ENCODE data around the gene HLCS. TPM values are rescaled to one million over a fixed set of nuclear protein-coding genes. Genes with fewer than 3 reads are reported as not detected.
A peak's percentile ranks its signal among the peaks of the same experiment; 100 is the strongest.

Gene HLCS
- total and polyA plus RNA-seq, 2 of the 8 experiments (the other 6 are each of a cell fraction or from before 2014, with no cell fraction given): 4.7 to 12.2 TPM

GRCh38 chr21:36820176-36821031 is 146.1 kb downstream of the HLCS start:
- H3K9me3 ChIP-seq (ENCODE audit: insufficient read depth in 2 of 2, low read depth in 1 of 2, low read length in 1 of 2): no peaks in the 10 kb centered on the region
- peak overlapping the region; percentile 6 for H3K56ac ChIP-seq (replicated peaks; ENCODE audit: insufficient read length, low read depth, low read length)
- no peak overlapping the region for H3K27ac ChIP-seq (ENCODE audit: low read depth, low read length)
- peak overlapping the region; percentile 4 to 41; a peak in 3 of 4 replicates for H3K4me2 ChIP-seq (ENCODE audit: insufficient read depth in 1 of 2, low read depth in 2 of 2, low read length in 2 of 2)
- no peak overlapping the region; the same call in 1 of the 2 replicates for H2AK5ac ChIP-seq (ENCODE audit: low read depth, low read length)
- no peak overlapping the region for H3K4ac ChIP-seq (replicated peaks; ENCODE audit: insufficient read length, low read depth, low read length)
- POLR2A ChIA-PET (ENCODE audit: partially characterized antibody): no interaction called here
- CTCF ChIA-PET (ENCODE audit: partially characterized antibody): interaction anchor here (1.0 to 1.8 kb wide), 7 partner anchors 9 to 678 kb away, joined by 3 to 5 read pairs (median 3); no protein-coding TSS in a partner anchor
- H3K14ac ChIP-seq (ENCODE audit: insufficient read length): no peak overlapping the region
- H3K9ac ChIP-seq (replicated peaks in 1 of 4; ENCODE audit: extremely low read depth in 1 of 4, low read depth in 3 of 4, low read length in 3 of 4): no peak overlapping the region
- H4K91ac ChIP-seq (replicated peaks; ENCODE audit: insufficient read length, low read length): no peak overlapping the region
- peak overlapping the region in 1 of 4 experiments; percentile 28; a peak in 2 of 8 replicates for H3K4me3 ChIP-seq (ENCODE audit: extremely low read depth in 1 of 4, insufficient read depth in 2 of 4, low read depth in 3 of 4, low read length in 4 of 4)
- 69% methylated on average over 27 of the region's 27 CpGs; no CpG with 5 or more reads in 1 of the 2 experiments for WGBS, 2 experiments (ENCODE audit: extremely low coverage in 1 of 2, insufficient coverage in 1 of 2, insufficient read length in 1 of 2, insufficient replicate concordance in 2 of 2, low coverage in 1 of 2, low lambda C conversion rate in 2 of 2, missing lambda C conversion rate in 1 of 2)
- H3K4me1 ChIP-seq (replicated peaks in 1 of 4; ENCODE audit: control insufficient read depth in 3 of 4, insufficient read depth in 4 of 4, low read length in 3 of 4): peaks cover 0 to 10% (median 8%) of the 10 kb centered on the region in 4 experiments; a peak in 6 of 7 replicates
- peak; percentile 21 to 81 for DNase-seq (ENCODE audit: low read depth in 1 of 2, low spot score in 2 of 2)
- H2BK5ac ChIP-seq (ENCODE audit: low read depth, low read length): peak overlapping the region; percentile 38; the same call in 1 of the 2 replicates
- no peak overlapping the region for H3K23ac ChIP-seq (ENCODE audit: insufficient read length)
- peak overlapping the region; percentile 63 for H3K18ac ChIP-seq (ENCODE audit: extremely low read depth, low read length)
- H4K20me1 ChIP-seq (replicated peaks in 1 of 2; ENCODE audit: control insufficient read depth in 1 of 2, insufficient read depth in 2 of 2, low read length in 2 of 2): peaks cover 0 to 2% of the 10 kb centered on the region in 2 experiments
- no peak overlapping the region for H4K5ac ChIP-seq (ENCODE audit: insufficient read length, low read depth, low read length)
- H2BK20ac ChIP-seq (ENCODE audit: low read length): no peak overlapping the region; the same call in 1 of the 2 replicates
- no peaks in the 10 kb centered on the region for H3K79me1 ChIP-seq (ENCODE audit: low read depth, low read length)
- no peaks in the 10 kb centered on the region for H3K27me3 ChIP-seq (replicated peaks in 1 of 4; ENCODE audit: control insufficient read depth in 3 of 4, extremely low read depth in 1 of 4, insufficient read depth in 3 of 4, low read length in 3 of 4)
- H2BK120ac ChIP-seq (replicated peaks; ENCODE audit: low read depth, low read length): peak overlapping the region; percentile 25
- no peak for FAIRE-seq
- H3K79me2 ChIP-seq (ENCODE audit: control insufficient read depth in 1 of 2, insufficient read depth in 2 of 2, low read length in 2 of 2): no peaks in the 10 kb centered on the region
- peak overlapping the region; percentile 41; the same call in 1 of the 2 replicates for H2BK15ac ChIP-seq (ENCODE audit: low read length)
- H3K36me3 ChIP-seq (ENCODE audit: control insufficient read depth in 2 of 4, insufficient read depth in 4 of 4, low read length in 3 of 4): no peaks in the 10 kb centered on the region
- H3K23me2 ChIP-seq (ENCODE audit: low read depth, low read length): no peaks in the 10 kb centered on the region
- H2AFZ ChIP-seq (ENCODE audit: low read length): no peak overlapping the region
- H2BK12ac ChIP-seq (ENCODE audit: low read depth, low read length): 0 out of 2 replicates have a peak overlapping the region, but pooled peaks have one; percentile 42
- no peak overlapping the region for H4K8ac ChIP-seq (ENCODE audit: extremely low read depth, insufficient read depth, low read length)
- no peak for TF ChIP-seq RNF2 (IDR thresholded peaks at IDR 0.05; ENCODE audit: borderline replicate concordance, low read depth, low read length, missing control alignments, poor library complexity, severe bottlenecking)
- 0 out of 2 replicates have a peak, but pooled peaks have one; percentile 34 for TF ChIP-seq E2F6 (IDR thresholded peaks at IDR 0.05)
- no peak for TF ChIP-seq POLR2AphosphoS5 (IDR thresholded peaks at IDR 0.05; ENCODE audit: low read depth, low read length)
- no peak for TF ChIP-seq TEAD4 (IDR thresholded peaks at IDR 0.05; ENCODE audit: low read depth, low read length)
- TF ChIP-seq SIRT6 (IDR thresholded peaks at IDR 0.05; ENCODE audit: low read length): no peak
- TF ChIP-seq BCL11A (IDR thresholded peaks at IDR 0.05; ENCODE audit: low read depth in 2 of 2, low read length in 2 of 2): no peak
- no peak for TF ChIP-seq YY1 (IDR thresholded peaks at IDR 0.05; ENCODE audit: low read depth, low read length)
- no peak for TF ChIP-seq PHF8 (conservative IDR thresholded peaks at IDR 0.05; ENCODE audit: low read depth, low read length)

All from H1 (cell line).